Natural killer cell (primary cell): Measurements from ENCODE around the gene NPEPL1. TPM values are rescaled to one million over a fixed set of nuclear protein-coding genes. Genes with fewer than 3 reads are reported as not detected.
"Not testable (repeated sequence)": the region's sequence is repeated elsewhere in the genome, so short reads cannot be mapped to it uniquely, and the experiment has no call there.

Experiments used
- ATAC-seq, 3 donors: fragments of 150-1000 bp in 2 of 3; fragments of 200-7000 bp in 1 of 3; cut with Tn5 transposase; 1 replicate in 1 of 3; 2 replicates in 2 of 3; pipeline ENCODE4 v1.10.0; 2021; ENCODE audit warnings: mild to moderate bottlenecking in 2 of 3, moderate library complexity in 2 of 3
- DNase-seq, 2 donors: peaks; one replicate each; pipeline versions ENCODE4 v3.0.0 to v3.0.0-alpha.2; 2013 to 2021; ENCODE audit warnings: mixed read lengths in 1 of 2
- H3K27ac ChIP-seq: one replicate; pipeline ENCODE4 v1.5.1; 2013; ENCODE audit warnings: mild to moderate bottlenecking, low read length
- H3K27me3 ChIP-seq: one replicate; pipeline ENCODE4 v1.6.1; 2013; ENCODE audit warnings: low read length; ENCODE audit not compliant: control insufficient read depth, insufficient read depth
- H3K36me3 ChIP-seq: one replicate; pipeline ENCODE4 v1.6.1; 2013; ENCODE audit warnings: low read length; ENCODE audit not compliant: control insufficient read depth, insufficient read depth
- H3K4me1 ChIP-seq: one replicate; pipeline ENCODE4 v1.6.1; 2013; ENCODE audit warnings: low read length; ENCODE audit not compliant: control insufficient read depth, insufficient read depth
- H3K4me3 ChIP-seq: one replicate; pipeline ENCODE4 v1.5.1; 2013; ENCODE audit warnings: low read length
- H3K9me3 ChIP-seq: one replicate; pipeline ENCODE4 v1.6.1; 2013; ENCODE audit warnings: low read length; ENCODE audit not compliant: control insufficient read depth, insufficient read depth
- H3K27ac Mint-ChIP-seq, 2 donors: one replicate each; pipeline ENCODE4 v1.8.0; 2022; ENCODE audit warnings: mild to moderate bottlenecking in 2 of 2, mixed read lengths in 2 of 2, moderate library complexity in 1 of 2
- H3K27me3 Mint-ChIP-seq, 2 donors: one replicate each; pipeline ENCODE4 v1.8.0; 2022; ENCODE audit warnings: low read depth in 2 of 2, mixed read lengths in 2 of 2
- H3K36me3 Mint-ChIP-seq: one replicate; pipeline ENCODE4 v1.8.0; 2022; ENCODE audit warnings: mixed read lengths
- H3K4me1 Mint-ChIP-seq, 2 donors: one replicate each; pipeline ENCODE4 v1.8.0; 2022; ENCODE audit warnings: mixed read lengths in 2 of 2
- H3K4me3 Mint-ChIP-seq: one replicate; pipeline ENCODE4 v1.8.0; 2022; ENCODE audit warnings: mild to moderate bottlenecking, moderate library complexity, mixed read lengths
- H3K9me3 Mint-ChIP-seq, 2 donors: one replicate each; pipeline ENCODE4 v1.8.0; 2022; ENCODE audit warnings: mixed read lengths in 2 of 2
- WGBS: methylation state at CpG from one replicate; pipeline ENCODE4 v1.1.7; 2013; ENCODE audit warnings: missing lambda C conversion rate; ENCODE audit not compliant: insufficient coverage; 5-methylcytosine and 5-hydroxymethylcytosine counted together
- intact Hi-C: fragments of 100-400 bp; cut with micrococcal nuclease; formaldehyde crosslinking; loops from one replicate; pipeline ENCODE4 v1.14.2; 2022
- total RNA-seq, 4 donors: library from RNA; stranded (reverse); fragments of 120-200 nt in 1 of 4; gene quantifications; one replicate each; pipeline versions ENCODE4 v1.2.3 to v1.2.4, GENCODE V29; 2013 to 2022
- TF ChIP-seq, protein P1 (sequence below): fragments of 200-600 bp; IDR thresholded peaks from one replicate; pipeline ENCODE4 v1.8.0; 2022; ENCODE audit warnings: antibody characterized with exemption

The NPEPL1 gene
- total RNA-seq, 3 donors from 2014 or later (not counting 1 experiment from before 2014, with no cell fraction given): 66.0 to 83.7 (median 68.4) TPM

- TF ChIP-seq, protein P1, sequence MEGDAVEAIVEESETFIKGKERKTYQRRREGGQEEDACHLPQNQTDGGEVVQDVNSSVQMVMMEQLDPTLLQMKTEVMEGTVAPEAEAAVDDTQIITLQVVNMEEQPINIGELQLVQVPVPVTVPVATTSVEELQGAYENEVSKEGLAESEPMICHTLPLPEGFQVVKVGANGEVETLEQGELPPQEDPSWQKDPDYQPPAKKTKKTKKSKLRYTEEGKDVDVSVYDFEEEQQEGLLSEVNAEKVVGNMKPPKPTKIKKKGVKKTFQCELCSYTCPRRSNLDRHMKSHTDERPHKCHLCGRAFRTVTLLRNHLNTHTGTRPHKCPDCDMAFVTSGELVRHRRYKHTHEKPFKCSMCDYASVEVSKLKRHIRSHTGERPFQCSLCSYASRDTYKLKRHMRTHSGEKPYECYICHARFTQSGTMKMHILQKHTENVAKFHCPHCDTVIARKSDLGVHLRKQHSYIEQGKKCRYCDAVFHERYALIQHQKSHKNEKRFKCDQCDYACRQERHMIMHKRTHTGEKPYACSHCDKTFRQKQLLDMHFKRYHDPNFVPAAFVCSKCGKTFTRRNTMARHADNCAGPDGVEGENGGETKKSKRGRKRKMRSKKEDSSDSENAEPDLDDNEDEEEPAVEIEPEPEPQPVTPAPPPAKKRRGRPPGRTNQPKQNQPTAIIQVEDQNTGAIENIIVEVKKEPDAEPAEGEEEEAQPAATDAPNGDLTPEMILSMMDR: no peak
- peak in 1 of 2 donors; percentile 9 for DNase-seq
- no peak for ATAC-seq
- Mint-ChIP-seq H3K27me3 (peaks cover 40 to 53% of the 10 kb centered on the region in 2 donors), H3K27ac (no peak overlapping the region), H3K9me3 (no peaks in the 10 kb centered on the region), H3K4me1 (no peaks in the 10 kb centered on the region), H3K36me3 (no peaks in the 10 kb centered on the region), H3K4me3 (no peak overlapping the region)
- H3K36me3 ChIP-seq: no peaks in the 10 kb centered on the region
- WGBS: 95% methylated on average over 3 of the region's 3 CpGs
- intact Hi-C loops: no loop called here
- no peak overlapping the region for H3K27ac ChIP-seq
- no peak overlapping the region for H3K4me3 ChIP-seq
- H3K9me3 ChIP-seq: no peaks in the 10 kb centered on the region
- H3K4me1 ChIP-seq: no peaks in the 10 kb centered on the region
- peaks cover 8% of the 10 kb centered on the region for H3K27me3 ChIP-seq
Measured at GRCh38 chr20:58723628-58723984, 31.0 kb downstream of the NPEPL1 start.

GRCh38 chr20:58726156-58726555 lies 33.6 kb downstream of the NPEPL1 start:
- H3K36me3 Mint-ChIP-seq, ATAC-seq, H3K4me3 ChIP-seq, H3K27ac ChIP-seq, H3K4me1 Mint-ChIP-seq, H3K27ac Mint-ChIP-seq, H3K4me1 ChIP-seq, DNase-seq, intact Hi-C loops, H3K9me3 ChIP-seq, H3K36me3 ChIP-seq, H3K9me3 Mint-ChIP-seq, H3K27me3 ChIP-seq, H3K4me3 Mint-ChIP-seq: not testable (repeated sequence)
- WGBS: 96% methylated on average over 2 of the region's 2 CpGs
- H3K27me3 Mint-ChIP-seq: peaks cover 47 to 60% of the 10 kb centered on the region in 2 donors

GRCh38 chr20:58731192-58731591 lies 38.6 kb downstream of the NPEPL1 start:
- no peak overlapping the region for H3K4me3 Mint-ChIP-seq
- 100% methylated on average over 1 of the region's 2 CpGs for WGBS
- ATAC-seq: no peak
- H3K9me3 ChIP-seq: no peaks in the 10 kb centered on the region
- no peak overlapping the region for H3K4me3 ChIP-seq
- no peak overlapping the region for H3K27ac Mint-ChIP-seq
- intact Hi-C loops: no loop called here
- H3K9me3 Mint-ChIP-seq: no peaks in the 10 kb centered on the region
- no peaks in the 10 kb centered on the region for H3K4me1 ChIP-seq
- H3K4me1 Mint-ChIP-seq: no peaks in the 10 kb centered on the region
- peaks cover 25 to 52% of the 10 kb centered on the region in 2 donors for H3K27me3 Mint-ChIP-seq
- peaks cover 5% of the 10 kb centered on the region for H3K27me3 ChIP-seq
- TF ChIP-seq, protein P1: no peak
- H3K36me3 Mint-ChIP-seq: no peaks in the 10 kb centered on the region
- DNase-seq: no peak
- no peaks in the 10 kb centered on the region for H3K36me3 ChIP-seq
- H3K27ac ChIP-seq: no peak overlapping the region

- H3K4me3 Mint-ChIP-seq: no peak overlapping the region
- peaks cover 16 to 52% of the 10 kb centered on the region in 2 donors for H3K27me3 Mint-ChIP-seq
- no peaks in the 10 kb centered on the region for H3K4me1 Mint-ChIP-seq
- peaks cover 5% of the 10 kb centered on the region for H3K27me3 ChIP-seq
- no peak overlapping the region for H3K4me3 ChIP-seq
- TF ChIP-seq, protein P1: no peak
- H3K36me3 Mint-ChIP-seq: no peaks in the 10 kb centered on the region
- H3K36me3 ChIP-seq: no peaks in the 10 kb centered on the region
- H3K27ac Mint-ChIP-seq: no peak overlapping the region
- ATAC-seq (no peak), DNase-seq (no peak)
- H3K4me1 ChIP-seq: no peaks in the 10 kb centered on the region
- 71% methylated on average over 1 of the region's 1 CpG for WGBS
- H3K9me3 Mint-ChIP-seq: no peaks in the 10 kb centered on the region
- H3K27ac ChIP-seq: no peak overlapping the region
- intact Hi-C loops: no loop called here
- H3K9me3 ChIP-seq: no peaks in the 10 kb centered on the region
Measured at GRCh38 chr20:58737198-58737597, 44.6 kb downstream of the NPEPL1 start.
